Activated effector memory CD4-positive, alpha-beta T cell treated with anti-CD3 and anti-CD28 coated beads, Interleukin-2, amount 50 U/mL, for 16 hours (primary cell): Measurements from ENCODE around the gene NT5E.

Source experiments
- DNase-seq: peaks from one replicate; pipeline ENCODE4 v3.0.0-alpha.2; 2020

The NT5E gene

DNA sequence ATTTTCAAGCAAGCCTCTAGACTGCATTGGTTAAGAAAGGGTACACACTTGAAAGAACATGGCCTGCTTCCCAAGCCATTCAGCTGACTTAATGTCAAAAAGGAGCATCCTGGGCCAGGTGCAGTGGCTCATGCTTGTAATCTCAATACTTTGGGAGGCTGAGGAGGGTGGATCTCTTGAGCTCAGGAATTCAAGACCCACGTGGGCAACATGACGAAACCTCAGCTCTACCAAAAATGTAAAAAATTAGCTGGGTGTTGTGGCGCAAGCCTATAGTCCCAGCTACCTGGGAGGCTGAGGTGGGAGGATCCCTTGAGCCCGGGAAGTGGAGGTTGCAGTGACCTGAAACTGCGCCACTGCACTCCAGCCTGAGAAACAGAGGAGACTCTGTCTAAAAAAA is 26.9 kb upstream of the NT5E start:
- no peak for DNase-seq

DNA sequence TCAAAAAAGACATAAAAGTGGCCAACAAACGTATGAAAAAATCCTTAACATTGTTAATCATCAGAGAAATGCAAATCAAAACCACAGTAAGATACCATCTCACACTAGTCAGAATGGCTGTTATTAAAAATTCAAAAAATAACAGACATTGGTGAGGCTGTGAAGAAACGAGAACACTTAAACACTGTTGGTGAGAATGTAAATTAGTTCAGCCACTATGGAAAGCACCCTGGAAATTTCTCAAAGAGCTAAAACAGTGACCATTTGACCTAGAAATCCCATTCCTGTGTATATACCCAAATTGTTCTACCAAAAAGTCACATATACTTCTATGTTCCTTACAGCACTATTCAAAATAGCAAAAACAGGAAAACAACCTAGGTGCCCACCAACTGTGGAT is 24.9 kb upstream of the NT5E start:
- no peak for DNase-seq

DNA sequence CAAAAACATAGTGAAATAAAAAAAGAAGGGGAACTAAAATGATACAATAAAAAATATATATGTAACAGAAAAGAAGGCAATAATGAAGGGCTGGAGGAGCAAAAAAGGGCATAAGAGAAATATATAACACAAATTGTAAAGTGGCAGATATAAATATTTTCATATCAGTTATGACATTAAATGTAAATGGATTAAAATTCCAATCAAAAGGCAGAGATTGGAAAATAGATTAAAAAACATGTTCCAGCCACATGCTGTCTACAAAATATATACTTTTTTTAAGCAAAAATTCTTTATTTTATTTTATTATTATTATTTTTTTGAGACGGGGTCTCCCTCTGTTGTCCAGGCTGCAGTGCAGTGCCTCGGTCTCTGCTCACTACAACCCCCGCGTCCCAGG is 23.9 kb upstream of the NT5E start:
- DNase-seq: no peak

GRCh38 chr6:85428486-85428885 is 21.4 kb upstream of the NT5E start:
- DNase-seq: no peak

DNA sequence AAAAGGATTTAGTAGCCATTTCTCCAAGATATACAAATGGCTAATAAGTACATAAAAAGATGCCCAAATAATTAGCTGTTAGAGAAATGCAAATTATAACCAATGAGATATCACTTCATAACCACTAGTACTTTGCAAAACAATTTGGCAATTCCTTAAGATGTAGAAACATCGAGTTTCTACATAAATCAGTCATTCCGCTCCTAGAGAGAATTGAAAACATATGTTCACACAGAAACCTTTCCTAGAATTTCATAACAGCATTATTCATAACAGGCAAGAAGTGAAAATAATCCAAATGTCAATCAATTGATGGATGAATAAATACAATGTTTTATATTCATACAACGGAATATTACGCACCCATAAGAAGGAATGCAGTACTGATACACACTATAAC is 20.5 kb upstream of the NT5E start:
- DNase-seq: no peak

- DNase-seq: no peak
Measured at GRCh38 chr6:85431271-85431670, 18.6 kb upstream of the NT5E start.

GRCh38 chr6:85432554-85432953 is 17.3 kb upstream of the NT5E start:
- DNase-seq: no peak

GRCh38 chr6:85435851-85436250 is 14.0 kb upstream of the NT5E start:
- DNase-seq: no peak

DNA sequence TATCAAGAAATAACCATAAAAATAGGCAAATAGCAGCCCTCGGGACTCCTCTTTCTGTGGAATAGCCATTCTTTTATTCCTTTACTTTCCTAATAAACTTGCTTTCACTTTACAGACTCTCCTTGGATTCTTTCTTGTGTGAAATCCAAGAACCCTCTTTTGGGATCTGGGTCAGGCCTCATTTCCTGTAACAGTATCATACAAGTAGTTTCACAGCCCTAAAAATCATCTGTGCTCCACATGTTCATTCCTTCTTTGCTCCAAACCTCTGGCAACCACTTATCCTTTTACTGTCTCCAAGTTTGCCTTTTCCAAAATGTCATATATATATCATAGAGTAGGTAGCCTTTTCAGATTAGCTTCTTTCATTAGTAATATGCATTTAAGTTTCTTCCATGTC is 13.5 kb upstream of the NT5E start:
- DNase-seq: no peak

DNA sequence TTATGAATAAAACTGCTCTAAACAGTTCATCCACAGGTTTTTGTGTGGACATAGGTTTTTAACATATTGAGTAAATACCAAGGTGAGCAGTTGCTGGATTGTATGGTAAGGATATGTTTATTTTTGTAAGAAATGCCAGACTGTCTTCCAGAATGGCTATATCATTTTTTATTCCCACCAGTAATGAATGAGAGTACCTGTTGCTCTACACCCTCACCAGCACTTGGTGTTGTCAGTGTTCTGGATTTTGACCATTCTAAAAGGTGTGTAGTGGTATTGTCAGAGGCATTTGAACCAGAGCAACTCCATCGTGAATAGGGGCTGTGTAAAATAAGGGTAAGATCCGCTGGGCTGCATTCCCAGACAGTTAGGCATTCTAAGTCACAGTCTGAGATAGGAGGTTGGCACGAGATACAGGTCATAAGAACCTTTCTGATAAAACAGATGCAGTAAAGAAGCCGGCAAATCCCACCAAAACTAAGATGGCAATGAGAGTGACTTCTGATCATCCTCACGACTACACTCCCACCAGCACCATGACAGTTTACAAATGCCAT is 12.9 kb upstream of the NT5E start:
- no peak for DNase-seq

- DNase-seq: no peak
Measured at GRCh38 chr6:85443349-85444117, 6.3 kb upstream of the NT5E start.

DNA sequence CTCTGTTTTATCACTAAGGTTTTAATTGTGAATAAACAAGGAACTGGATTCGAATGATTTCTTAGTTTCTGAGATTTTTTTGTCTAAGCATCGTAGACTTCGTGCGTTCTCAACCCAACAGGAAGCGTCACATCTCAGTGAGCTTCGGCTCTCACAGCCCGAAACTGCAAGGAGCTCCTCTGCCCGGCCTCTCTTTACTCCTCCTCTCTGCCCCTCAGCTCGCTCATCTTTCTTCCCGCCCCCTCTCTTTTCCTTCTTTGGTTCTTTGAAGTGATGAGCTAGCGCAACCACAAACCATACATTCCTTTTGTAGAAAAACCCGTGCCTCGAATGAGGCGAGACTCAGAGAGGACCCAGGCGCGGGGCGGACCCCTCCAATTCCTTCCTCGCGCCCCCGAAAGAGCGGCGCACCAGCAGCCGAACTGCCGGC is 480 bp upstream of the NT5E start:
- DNase-seq: no peak

- DNase-seq: no peak
Measured at GRCh38 chr6:85451565-85452306, 1.9 kb downstream of the NT5E start.

DNA sequence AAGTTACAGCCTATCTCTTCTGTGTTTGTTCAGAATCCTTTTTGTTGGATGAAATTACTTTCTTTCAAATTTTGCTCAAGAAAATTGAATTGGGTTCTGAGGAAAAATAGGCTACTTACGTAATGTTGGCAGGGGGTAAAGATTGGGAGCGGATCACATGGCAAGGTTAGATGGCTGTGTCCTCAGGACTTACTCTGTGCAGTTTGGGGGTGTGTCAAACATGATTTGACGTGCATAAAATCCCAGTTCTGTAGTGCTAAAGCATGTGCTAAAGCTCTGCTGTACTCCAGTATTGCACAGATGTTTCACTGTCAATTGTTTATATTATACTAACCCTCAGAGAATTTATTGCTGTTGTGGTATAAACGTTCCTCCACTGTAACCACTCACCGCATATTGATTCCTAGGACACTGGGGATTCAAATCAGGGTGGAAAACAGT is 2.6 kb downstream of the NT5E start:
- DNase-seq: no peak

DNA sequence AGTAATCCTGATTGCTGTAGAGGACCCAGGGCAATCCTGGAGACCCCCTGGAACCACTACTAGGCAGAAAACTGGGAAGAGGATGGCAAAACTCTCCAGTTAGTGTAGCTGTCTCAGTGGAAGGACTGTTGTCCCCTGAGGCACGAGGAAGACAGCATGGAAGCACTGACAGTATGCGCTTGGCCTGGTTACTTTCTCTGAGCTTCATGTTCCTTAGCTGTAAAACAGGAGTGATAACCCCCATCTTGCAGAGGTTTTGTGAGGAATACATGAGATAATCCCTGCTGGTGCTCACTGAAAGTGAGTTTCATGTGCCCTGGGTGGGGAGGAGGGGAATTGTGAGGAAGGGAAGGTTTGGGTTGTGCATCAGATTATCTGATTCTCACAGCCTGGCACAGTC is 3.2 kb downstream of the NT5E start:
- DNase-seq: no peak

GRCh38 chr6:85453490-85453889 is 3.6 kb downstream of the NT5E start:
- DNase-seq: no peak

- no peak for DNase-seq
Measured at GRCh38 chr6:85455471-85456026, 5.7 kb downstream of the NT5E start.

GRCh38 chr6:85456782-85457181 is 6.9 kb downstream of the NT5E start:
- DNase-seq: no peak

- DNase-seq: no peak
Measured at GRCh38 chr6:85458184-85458583, 8.3 kb downstream of the NT5E start.

- no peak for DNase-seq
Measured at GRCh38 chr6:85458782-85459181, 8.9 kb downstream of the NT5E start.

DNA sequence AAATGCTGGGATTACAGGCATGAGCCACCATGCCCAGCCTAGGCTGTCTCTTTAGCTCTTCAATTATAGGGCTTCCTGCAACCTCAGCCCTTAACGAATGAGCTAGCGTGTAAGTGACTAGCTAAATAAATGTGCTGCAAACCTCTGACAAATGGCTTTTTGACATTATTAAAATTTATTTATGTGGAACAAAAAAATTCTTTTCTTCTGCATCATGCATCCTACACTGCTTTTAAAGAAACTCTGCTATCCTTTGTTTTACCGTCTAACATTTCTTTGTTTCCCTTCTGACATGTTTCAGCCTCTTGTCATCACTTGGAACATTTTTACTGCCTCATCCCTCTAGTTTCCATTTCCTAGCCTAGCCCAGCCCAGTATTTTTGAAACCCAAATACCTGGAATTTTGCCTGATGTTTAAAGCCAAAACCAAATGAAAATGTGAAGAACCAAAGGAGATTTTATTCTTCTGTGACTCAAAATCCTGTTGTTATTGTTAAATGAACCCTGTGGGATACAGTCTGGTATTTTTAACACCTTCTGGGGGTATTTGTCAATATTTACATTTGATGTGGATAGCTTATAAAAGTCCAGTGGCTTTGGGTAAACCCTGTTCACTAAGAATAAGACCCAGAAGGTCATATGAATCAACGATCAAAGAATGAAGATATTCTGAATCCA is 9.5 kb downstream of the NT5E start:
- DNase-seq: no peak

DNA sequence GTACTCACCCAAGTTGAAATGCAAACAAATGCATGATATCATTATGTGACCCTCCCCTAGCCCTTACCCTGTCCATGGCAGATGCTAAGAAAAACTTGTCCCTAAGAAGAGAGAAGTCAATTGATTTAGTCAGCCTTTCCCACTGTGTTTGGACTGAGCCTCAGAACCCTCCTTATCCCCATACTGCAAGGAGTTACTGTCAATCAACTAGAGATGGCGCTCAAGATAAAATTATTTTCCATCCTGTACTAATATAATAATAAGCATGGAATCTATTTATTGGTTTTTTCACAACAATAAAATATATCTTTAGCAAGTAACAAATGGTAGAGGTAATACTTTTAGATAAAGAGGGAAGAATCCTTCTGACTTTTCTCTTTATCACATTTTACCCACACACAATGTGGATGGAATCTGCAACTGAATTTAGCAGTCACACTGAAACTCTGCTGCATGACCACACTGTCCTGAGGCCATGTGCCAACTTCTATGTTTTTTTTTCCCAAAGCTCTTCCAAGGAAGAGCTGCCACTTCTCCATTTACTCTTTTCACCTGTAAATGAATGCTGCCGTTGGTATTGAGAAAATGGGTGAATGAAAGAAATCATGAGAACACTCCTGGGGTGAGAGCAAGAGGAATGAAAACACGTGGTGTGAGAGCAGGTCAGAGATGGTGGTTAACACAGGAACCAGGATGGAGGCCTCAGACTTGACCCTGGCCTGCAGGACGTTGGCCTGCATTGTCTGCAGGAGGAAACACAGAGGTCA is 10.5 kb downstream of the NT5E start:
- DNase-seq: no peak
